Thyroid gland (tissue), 4 donors: ENCODE results near the gene DTHD1.

Source experiments
- POLR2A ChIP-seq, 2 donors: fragments of 450-650 bp; IDR thresholded peaks; one replicate each; pipeline ENCODE4 v1.6.1; 2017; ENCODE audit warnings: antibody characterized with exemption in 2 of 2, mild to moderate bottlenecking in 2 of 2, moderate library complexity in 1 of 2
- TF ChIP-seq, protein P1 (sequence below), 6 experiments: fragments of 200-600 bp in 3 of 6; fragments of 450-650 bp in 3 of 6; sonication (generic) in 3 of 6; IDR thresholded peaks; one replicate each; pipeline ENCODE4 v1.5.1; 2016 to 2019; ENCODE audit warnings: antibody characterized with exemption in 6 of 6, mild to moderate bottlenecking in 2 of 6, inconsistent platforms in 1 of 6, moderate library complexity in 1 of 6

DNA sequence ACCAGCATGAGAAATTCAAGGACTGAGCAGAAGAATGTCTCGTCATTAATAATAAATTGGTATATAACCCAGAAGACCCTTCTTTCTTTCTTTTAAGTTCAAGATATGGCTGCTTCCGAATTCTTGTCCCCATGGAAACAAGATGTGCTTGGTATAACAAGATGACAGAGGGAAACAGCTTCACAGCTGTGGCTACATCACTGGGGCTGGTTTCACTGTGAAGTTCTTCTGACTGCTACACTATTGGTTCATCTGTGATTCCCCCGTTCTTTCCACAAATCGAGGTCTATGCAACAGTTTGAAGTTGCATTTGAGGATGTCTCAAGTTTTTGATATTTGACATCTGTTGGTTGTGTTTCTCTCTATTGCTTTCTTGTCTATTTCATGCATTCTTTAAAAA is 12.3 kb upstream of the DTHD1 start:
- TF ChIP-seq, protein P1, sequence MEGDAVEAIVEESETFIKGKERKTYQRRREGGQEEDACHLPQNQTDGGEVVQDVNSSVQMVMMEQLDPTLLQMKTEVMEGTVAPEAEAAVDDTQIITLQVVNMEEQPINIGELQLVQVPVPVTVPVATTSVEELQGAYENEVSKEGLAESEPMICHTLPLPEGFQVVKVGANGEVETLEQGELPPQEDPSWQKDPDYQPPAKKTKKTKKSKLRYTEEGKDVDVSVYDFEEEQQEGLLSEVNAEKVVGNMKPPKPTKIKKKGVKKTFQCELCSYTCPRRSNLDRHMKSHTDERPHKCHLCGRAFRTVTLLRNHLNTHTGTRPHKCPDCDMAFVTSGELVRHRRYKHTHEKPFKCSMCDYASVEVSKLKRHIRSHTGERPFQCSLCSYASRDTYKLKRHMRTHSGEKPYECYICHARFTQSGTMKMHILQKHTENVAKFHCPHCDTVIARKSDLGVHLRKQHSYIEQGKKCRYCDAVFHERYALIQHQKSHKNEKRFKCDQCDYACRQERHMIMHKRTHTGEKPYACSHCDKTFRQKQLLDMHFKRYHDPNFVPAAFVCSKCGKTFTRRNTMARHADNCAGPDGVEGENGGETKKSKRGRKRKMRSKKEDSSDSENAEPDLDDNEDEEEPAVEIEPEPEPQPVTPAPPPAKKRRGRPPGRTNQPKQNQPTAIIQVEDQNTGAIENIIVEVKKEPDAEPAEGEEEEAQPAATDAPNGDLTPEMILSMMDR (IDR thresholded peaks at IDR 0.05), result no peak
- TF ChIP-seq POLR2A (IDR thresholded peaks at IDR 0.05), result no peak
